Diencephalon (tissue), 1 donor: Measurements from ENCODE around the gene ROS1. TPM values are rescaled to one million over a fixed set of nuclear protein-coding genes. Genes with fewer than 3 reads are reported as not detected.

Source experiments
- small RNA-seq: library from RNA; depleted of rRNA; stranded (forward); fragments of <200 nt; gene quantifications from one replicate; pipeline ENCODE3, GENCODE V24; 2014
- total RNA-seq: library from RNA; depleted of rRNA; stranded (reverse); fragments of >200 nt; gene quantifications from one replicate; pipeline ENCODE4 v1.2.3, GENCODE V29; 2014

ROS1 gene
- not detected for total RNA-seq

DNA sequence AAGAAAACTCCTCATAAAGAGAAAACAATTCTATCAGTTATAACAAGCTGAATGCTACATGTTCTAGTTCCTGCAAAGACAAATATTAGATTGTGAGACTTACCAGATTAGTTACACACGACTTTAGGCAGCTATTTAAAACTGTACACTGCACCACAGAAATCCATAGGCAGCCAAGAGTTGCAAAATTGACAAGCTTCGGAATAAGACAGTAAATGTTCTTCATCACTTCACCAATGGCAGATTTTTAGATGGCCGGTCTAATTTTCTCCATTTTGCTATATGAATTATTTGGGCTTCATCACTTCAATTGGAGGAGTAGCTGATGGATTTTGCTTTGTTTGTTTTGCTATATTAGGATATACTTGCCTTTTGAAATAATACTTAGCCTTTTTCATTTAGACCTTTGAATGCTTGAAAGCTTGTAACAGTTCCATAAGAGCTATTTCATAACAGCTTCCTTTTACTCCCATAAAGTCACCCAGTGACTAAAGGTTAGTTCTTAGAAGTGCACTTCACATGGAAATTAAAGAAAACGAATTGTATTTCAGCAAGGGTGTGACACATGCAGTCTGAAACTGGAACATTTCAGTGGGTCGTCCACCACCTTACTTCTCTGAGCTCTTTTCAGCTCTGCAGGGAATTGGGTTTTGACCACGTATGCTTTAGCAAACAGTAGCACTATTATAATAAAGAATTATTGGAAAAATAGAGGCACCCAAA is at the start of gene ROS1:
Gene ROS1, minus strand, starts transcription at position 512 of the 723 bp plus-strand sequence. Its CDS starts 286 bp downstream, at position 226.

DNA sequence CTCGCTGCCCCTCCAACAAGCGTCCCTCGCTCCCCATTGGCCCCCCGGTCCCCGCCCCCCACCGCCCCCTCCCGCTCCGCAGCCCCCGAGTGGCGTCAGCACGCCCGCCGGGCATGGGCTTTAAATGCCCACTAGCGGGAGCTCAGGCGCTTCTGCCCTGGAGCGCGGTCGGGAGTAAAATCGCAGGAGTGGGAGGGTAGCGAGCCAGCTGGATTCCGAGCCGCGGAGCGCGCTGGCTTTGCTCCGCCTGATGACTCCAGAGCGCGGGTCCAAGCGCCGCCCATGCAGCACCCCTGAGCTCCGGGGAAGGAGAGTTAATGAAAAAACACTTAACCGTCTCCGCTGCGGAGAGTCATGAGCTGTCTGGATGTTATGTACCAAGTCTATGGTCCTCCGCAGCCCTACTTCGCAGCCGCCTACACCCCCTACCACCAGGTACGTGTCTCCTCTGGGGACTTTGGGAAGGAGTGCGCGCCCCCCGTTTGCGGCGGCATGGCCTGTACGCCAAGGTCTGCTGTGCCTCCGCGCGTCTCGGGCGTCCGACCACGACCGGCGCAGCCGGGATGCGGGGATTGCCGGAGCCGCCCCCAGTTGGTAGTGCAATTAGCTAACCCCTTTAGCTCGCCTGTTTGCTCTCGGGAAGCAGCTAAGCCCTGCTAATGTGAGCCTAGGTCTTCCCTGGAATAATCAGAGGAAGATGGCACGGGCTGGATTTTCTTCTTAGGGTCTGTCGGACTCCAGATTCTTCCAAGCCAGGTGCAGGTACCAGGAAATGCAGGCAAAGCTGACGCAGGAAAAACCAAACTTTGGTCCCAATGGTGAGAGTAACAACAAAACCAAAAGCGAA is 160.1 kb downstream of the ROS1 start, which contains the start of gene VGLL2:
Gene VGLL2, plus strand, starts transcription at position 149 of the 847 bp plus-strand sequence. Its CDS starts 206 bp downstream, at position 355.

Small RNAs within 50 kb of the gene (small RNA-seq; reads per million reads assigned to genes)
- not detected for gene RN7SKP18
- gene RNU6-253P, result not detected

Other genes starting within 250 kb of the ROS1 start
- 0.46 TPM for gene VGLL2, start 160.4 kb downstream of the ROS1 start, total RNA-seq
- 16.4 TPM for gene DCBLD1, start 56.7 kb upstream of the ROS1 start, total RNA-seq
- gene GOPC, start 176.6 kb upstream of the ROS1 start, total RNA-seq, result 64.6 TPM
- 42.0 TPM for gene NUS1, start 249.5 kb upstream of the ROS1 start, total RNA-seq